ENCODE measurements around the gene LARP1B.
"Not testable (repeated sequence)": the region's sequence is repeated elsewhere in the genome, so short reads cannot be mapped to it uniquely, and the experiment has no call there.

LARP1B gene

DNA sequence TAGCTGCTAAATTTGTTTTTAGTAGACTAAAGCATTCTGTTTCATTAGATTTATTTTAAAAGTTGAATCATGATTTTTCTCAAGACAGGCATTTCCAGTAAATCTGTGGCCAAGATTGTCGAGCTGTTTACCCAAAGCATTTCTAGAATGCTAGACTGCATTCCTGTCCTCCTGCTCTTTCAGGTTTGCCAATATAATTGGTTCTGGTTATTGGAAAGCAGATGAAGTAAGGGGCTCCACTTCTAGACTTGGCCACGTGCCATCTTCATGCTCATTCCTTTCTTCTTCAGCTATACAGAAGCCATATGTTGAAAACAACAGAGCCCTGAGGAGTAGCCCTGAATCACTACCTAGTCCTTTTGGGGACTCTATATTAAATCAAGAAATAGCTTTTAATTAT lies 164.0 kb downstream of the LARP1B start:
- DNase-seq (ENCODE audit: low spot score): no peak

DNA sequence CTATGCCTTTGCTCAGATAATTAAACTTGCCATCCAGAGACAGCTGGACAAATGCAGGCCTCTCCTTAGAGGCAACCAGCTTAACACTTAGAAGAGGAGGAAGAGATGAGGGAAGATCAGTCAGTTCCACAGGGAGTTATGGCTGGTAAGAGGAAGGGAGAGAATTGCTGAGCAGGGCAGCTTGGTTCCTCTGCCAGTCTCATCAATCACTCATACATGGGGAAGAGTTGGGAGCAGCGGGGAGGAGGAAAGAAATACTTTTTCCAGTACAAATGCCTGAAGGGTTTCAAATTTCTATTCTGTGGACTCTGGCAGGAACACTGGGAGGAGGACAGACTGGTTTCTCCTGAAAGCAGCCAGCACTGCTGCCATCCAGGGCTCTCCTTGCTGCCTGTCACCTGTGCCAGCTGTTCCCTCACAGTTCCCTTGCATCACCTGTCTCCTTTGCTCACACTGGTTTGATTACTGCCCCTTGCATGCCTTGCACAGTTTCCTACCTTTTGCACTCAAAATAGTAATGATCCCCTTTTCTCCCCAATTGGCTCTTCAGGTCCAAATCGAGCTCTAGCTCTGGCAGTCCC lies 167.0 kb downstream of the LARP1B start:
- no peak for DNase-seq (ENCODE audit: low spot score)

DNA sequence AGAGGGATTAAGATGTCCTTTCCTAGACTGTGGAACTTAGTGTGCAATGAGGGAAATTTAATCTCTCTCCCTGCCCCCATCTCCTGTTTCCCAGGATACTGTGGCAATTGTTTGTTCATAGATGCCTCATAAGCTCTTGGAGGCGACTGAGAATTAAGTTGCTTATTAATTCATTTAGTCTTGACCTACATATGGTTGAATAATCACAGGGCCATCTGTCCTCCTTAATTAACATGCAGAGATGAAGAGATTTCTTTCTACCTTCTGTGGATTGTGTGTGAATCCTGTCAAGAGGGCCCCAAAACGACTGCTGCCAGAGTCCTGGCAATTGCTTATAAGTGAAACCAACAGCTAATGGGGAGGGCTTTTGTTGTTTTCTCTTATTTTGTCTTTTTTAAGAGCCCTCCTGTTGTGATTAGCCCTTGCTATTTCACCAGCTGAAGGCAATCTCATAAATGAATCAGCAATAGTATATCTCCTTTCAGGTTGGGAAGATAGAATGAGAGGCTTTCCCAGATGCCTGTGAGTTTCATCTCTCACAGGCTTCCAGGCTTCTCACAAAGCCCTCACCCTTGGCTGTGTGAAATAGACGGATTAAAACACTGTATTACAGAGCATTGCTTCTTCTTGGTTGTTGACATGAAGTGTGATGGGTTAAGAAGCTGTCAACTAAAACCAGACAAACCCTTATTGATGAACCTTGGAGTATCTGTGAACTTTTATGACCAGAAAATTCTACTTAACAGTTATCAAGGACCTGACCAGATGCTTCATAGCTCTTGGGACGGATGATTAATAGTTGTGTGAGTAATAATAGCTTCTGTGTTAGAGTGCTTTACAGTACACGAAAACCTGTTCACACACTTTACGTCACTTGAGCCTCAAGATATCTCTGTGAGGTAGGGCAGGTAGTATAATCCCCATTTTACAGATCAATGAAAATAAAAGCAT lies 168.0 kb downstream of the LARP1B start:
- DNase-seq (ENCODE audit: low spot score): no peak

DNA sequence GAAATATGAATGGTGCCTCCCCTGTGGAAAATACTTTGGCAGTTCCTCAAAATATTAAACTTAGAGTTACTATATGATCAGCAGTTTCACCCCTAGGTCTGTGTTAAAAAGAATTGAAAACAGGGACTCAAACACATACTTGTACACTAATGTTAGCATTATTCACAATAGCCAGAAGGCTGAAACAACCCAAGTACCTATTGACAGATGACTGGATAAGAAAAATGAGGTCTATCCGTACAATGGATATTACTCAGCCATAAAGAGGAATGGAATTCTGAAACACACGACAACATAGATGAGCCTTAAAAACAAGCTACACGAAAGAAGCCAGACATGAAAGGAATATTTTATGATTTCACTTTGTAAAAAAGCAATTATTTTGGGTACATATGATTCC lies 171.6 kb downstream of the LARP1B start:
- DNase-seq (ENCODE audit: low spot score): no peak

DNA sequence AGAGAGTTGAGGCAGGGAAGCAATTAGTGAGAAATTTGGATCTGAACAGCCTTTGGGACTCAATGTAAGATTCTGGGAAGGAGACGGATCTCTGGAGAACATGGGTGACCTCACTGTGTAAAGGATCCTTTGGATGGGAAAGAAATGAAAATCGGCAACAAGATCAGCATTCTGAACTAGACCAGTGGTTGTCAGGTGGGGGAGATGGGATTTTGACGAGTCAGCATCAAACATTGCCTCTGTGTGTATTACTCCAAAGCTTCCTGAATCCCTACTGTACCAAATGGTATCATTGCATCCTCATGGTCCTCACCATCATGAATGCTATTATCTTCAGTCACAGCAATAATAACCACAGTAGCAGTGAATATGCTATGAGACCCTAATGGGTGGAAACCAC lies 173.7 kb downstream of the LARP1B start:
- DNase-seq (ENCODE audit: low spot score): no peak

DNA sequence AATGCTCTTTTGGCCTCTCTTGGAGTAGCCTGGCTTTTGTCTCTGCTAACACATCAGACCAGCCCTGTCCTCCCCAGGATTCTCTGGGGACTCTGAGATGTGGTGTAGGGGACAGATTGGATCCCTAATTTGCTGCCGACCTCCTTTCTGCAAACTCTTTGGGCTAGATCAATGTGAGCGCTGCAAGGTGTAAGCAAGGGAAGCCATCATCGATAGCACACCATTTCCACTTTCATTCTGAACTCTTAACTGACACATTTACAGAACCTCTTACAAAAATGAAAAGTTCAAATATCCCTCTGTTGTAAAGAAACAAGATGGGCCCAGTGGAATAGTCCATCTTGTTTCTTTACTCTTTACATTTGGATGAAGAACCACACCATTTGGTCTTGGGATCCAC lies 179.9 kb downstream of the LARP1B start:
- DNase-seq (ENCODE audit: low spot score): no peak

DNA sequence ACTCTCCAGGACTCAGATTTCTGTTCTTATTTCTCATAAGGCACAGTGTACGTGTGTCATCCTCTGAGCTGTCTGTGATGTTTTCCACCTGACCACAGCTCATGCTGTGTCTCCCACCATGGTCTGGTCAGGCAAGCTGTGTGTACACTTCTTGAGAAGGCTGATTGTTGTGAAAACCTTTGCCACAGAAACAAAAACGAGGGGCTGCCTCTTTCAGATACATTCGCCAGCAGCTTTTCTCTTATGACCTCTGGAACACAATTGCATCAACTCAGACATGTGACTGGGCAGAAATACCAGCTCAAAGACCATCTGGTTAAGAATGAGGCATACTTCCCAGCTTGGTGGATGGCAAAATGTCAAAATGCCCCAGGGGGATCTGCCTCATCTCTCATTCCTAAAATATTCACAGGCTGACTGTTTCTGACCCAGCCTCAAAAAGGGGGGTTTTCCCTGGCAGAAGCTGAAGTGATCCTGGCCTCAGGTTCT lies 180.4 kb downstream of the LARP1B start:
- DNase-seq (ENCODE audit: low spot score): no peak

DNA sequence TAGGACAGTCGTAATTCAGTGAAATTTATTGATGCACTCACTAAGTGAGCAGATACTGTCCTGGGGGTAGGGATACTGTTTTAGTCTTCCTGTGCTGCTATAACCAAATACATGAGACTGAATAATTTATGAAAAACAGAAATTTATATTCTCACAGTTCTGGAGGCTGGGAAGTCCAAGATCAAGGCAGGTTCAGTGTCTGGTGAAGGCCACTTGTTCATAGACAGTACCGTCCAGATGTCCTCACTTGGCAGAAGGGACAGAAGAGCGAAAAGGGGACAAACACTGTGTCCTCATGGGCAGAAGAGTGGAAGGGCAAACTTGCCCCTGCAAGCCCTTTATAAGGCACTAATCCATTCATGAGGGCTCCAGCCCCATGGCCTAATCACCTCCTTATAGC lies 180.9 kb downstream of the LARP1B start:
- no peak for DNase-seq (ENCODE audit: low spot score)

DNA sequence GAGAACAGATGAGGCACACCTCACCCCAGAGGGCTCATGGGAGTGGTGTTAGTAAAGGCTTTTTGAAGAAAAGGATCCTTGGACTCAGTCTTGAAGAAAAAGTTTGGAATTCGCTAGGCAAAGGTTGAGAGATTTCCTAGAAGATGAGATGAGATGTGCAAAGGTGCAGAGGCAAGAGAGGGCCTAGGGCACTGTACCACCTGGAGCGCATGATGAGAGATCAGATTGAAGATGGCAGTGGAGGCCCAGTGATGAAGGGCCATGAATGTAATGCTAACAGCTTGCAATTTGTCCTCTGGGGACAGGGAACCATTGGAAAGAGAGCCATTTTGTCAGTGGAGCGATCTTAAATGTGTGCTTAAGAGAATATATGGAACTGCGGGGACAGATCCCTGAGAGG lies 181.5 kb downstream of the LARP1B start:
- DNase-seq (ENCODE audit: low spot score): no peak

DNA sequence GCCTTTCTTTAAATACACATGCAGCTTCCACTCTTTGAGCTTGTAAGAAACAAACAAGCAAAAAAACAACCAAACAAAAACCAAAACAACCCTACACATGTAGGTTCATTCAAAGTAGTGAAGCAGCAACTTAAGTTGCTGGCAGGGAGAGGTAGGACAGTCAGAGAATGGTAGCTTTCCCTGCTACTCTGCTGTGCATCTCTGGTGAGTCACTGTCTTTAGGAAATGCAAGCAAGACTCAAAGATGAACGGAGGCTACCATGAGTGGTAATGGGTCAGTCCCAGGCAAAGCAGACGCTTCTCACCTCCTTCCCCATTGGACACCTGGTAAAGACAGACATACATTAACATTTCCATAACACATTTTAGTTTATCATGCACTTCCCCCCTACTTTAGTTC lies 183.3 kb downstream of the LARP1B start:
- DNase-seq (ENCODE audit: low spot score): no peak

DNA sequence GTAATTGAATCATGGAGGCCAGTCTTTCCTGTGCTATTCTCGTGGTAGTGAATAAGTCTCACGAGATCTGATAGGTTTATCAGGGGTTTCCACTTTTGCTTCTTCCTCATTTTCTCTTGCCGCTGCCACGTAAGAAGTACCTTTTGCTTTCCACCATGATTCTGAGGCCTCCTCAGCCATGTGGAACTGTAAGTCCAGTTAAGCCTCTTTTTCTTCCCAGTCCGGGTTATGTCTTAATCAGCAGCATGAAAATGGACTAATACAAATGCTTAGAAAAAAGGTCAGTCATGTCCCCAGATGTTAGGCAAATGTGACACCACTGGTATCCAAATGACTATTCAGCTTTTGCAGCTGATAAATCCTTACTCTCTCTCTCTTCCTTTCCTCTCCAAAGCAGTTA lies 184.3 kb downstream of the LARP1B start:
- DNase-seq (ENCODE audit: low spot score): not testable (repeated sequence)

DNA sequence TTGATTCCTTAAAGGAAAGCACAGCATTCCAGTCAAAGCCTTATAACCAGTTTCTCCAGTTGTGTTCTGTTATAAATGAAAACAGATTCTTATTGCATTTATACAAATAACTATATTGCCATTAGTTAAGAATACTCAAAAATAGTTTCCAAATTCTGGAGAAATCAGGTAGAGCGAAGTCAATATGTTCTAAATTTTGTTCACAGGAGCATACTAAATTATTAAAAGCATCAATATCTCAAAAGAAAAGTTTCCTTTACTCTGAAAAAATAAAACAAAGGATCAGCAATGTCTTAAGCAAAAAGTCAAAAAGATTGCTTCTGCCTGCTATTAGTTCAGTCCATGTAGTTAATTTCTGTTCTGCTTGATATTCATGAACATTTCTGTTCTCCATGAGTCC lies 186.8 kb downstream of the LARP1B start:
- no peak for DNase-seq (ENCODE audit: low spot score)

DNA sequence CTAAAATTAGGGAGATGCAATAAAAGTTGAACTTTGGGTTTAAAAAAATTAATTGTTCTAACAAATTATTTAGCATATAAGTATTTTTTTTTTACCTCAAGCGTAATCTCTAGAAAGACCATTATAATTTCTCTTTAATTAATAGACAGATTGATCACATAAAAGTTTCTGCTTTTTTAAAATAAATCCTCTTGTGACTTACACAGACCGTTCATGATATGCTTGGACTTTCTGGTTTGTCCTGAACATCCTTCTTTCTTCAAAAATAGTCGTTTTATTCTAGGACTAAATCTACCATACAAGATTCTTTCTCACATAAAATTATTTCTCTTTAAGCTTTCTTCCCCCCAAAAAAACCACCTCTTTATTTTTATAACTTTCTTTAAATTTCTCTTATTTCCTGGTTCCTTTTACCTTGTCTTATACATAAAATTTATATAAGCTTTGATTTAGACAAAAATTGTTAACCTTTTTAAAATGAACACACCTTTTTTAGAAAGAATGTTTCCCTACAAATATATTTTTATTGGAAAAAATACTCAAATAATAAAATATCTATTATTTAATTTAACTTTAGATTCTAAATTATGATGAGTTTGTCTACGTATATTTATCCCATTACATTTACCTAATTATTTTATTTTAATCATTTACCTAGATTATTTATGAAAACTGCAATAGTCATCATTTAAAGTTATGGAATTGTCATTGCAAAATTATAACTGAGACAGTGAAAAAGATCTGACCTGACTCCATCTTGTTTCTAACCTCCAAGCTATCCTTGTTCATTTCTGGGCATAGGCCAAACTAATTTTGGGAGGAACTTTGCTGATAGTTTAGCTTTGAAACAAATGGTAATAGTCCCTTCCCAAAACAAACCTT lies 188.9 kb downstream of the LARP1B start:
- DNase-seq (ENCODE audit: low spot score): no peak

DNA sequence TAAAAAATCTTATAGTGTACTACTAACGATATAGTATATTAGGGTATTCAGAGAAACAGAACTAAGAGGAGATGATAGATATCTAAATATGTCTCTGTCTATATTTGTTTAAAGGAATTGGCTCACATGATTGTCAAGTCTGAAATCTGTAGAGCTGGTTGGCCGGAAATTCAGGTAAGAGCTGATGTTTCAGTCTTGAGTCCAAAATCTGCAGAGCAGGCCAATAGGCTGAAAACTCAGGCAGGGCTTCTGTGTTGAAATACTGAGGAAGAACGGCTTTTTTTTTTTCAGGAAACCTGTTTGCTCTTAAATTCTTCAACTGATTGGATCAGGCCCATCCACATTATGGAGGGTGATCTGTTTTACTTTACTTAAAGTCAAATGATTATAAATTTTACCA lies 194.8 kb downstream of the LARP1B start:
- no peak for DNase-seq (ENCODE audit: low spot score)

DNA sequence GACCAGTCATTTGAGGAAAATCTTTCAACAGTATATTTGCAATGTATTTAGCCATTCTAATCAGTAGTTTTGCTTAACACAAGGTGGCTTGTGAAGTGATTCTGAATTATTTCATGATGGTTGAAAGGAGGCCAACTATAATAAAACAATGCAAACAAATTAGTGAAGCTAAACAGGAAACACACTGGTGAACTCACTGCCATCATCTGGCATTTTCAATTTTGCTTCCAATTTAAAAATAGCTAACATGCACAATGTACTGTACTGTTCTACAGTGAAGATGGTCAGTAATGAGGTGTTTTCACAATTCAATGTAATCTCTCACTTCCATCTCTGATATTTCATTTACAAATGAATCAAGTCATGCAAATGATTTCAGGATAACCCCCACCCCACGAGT lies 195.4 kb downstream of the LARP1B start:
- DNase-seq (ENCODE audit: low spot score): no peak

DNA sequence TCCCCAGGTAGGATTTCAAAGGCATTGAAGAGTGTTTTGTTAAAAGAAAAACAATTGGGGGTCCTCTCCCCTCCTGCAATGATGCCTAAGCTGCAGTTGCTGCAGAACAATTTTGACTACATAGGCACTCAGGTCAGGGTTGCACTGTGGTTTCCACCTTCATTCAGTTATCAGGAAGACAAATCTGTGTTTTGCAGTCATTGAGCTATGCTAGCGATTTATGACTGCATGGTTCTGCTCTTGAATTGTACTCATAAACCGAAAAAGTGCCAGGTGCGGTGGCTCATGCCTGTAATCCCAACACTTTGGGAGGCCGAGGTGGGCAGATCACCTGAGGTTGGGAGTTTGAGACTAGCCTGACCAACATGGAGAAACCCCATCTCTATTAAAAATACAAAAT lies 197.1 kb downstream of the LARP1B start:
- DNase-seq (ENCODE audit: low spot score): not testable (repeated sequence)

DNA sequence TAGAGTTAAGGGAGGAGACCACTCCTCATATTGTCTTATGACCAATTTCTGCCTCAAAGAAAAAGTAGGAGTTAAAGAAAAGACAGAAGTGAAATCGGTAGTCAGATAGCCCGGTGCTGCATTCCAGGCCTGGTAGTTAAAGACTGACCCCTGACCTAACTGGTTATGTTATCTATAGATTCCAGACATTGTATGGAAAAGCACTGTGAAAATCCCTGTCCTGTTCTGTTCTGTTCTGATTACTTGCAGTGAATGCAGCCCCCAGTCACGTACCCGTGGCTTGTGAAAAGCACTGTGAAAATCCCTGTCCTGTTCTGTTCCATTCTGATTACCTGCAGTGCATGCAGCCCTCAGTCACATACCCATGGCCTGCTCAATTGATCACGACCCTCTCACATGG lies 198.8 kb downstream of the LARP1B start:
- DNase-seq (ENCODE audit: low spot score): not testable (repeated sequence)
